ENCODE data around the gene GDNF. TPM values are rescaled to one million over a fixed set of nuclear protein-coding genes. Genes with fewer than 3 reads are reported as not detected.
"Not testable (repeated sequence)": the region's sequence is repeated elsewhere in the genome, so short reads cannot be mapped to it uniquely, and the experiment has no call there.

The GDNF gene, protein sequence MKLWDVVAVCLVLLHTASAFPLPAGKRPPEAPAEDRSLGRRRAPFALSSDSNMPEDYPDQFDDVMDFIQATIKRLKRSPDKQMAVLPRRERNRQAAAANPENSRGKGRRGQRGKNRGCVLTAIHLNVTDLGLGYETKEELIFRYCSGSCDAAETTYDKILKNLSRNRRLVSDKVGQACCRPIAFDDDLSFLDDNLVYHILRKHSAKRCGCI
- under 1 TPM; 0.28 to 0.62 TPM for total RNA-seq
- long read RNA-seq, donor 1 = 0 reads
- long read RNA-seq, donor 2, partial matches to known transcripts = 0 of 1 reads
- long read RNA-seq, donor 2, other reads (novel, unspliced or antisense) = 0 of 1 reads

DNA sequence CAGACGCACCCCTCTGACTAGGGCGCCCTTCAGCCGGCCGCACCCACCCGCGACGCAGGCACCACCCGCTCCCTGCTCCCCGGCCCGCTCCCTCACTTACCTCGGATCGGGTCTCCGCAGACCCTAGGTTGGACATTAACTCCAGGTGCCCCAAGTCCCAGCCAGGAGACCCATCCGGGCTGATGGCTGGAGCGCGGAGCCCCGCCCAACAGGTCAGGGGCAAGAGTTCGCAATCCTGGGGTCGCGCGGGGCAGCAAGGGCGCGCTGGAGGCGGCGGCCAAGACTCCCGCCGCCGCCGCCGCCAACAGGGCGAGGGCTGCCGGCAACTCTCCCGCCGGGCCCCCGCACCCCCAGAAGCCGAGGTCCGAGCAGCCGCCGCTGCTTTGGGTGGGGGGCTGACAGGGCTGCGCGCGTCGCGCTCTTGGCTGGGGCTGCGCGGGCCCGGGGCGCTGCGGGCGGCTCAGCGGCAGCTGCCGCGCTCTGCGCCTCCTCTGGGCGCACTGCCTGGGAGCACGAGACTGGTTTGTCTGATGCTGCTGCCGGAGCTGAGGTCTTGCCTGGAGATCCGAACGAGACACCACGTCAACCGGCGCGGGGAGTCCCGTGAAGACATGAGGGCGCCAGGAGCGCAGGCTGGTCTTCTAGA, at the start of gene GDNF:
Gene GDNF, minus strand, starts transcription at position 635 of the 646 bp plus-strand sequence. CDS start 5,245 bp downstream, outside the sequence.
- intact Hi-C loops (cut with DNase I) = loop anchor here (5.0 kb wide), 1 partner anchor 353 kb away; no protein-coding TSS in a partner anchor
- DNase-seq (ENCODE audit: low spot score) = peak; percentile 86

DNA sequence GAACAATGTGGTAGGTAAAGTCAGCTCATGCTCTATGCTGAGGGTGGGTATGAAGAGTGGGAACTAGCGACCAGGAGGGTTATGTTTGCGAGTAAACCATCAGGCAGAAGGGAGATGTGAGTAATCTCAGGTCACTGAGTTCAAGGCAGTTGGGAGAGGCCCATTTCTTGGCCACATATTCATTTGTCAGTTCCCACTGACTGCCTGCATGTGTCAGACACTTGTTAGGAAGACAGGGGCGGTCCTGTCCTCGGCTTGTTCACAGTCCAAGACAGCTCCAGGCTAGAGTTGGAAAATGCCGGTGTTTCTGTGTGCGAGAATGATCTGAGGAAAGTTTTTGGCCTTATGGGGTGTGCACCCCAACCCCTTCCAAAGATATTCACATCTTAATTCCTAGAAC, 48.6 kb upstream of the GDNF start:
- DNase-seq (ENCODE audit: low spot score) = no peak
- intact Hi-C loops (cut with DNase I) = no loop called here

DNA sequence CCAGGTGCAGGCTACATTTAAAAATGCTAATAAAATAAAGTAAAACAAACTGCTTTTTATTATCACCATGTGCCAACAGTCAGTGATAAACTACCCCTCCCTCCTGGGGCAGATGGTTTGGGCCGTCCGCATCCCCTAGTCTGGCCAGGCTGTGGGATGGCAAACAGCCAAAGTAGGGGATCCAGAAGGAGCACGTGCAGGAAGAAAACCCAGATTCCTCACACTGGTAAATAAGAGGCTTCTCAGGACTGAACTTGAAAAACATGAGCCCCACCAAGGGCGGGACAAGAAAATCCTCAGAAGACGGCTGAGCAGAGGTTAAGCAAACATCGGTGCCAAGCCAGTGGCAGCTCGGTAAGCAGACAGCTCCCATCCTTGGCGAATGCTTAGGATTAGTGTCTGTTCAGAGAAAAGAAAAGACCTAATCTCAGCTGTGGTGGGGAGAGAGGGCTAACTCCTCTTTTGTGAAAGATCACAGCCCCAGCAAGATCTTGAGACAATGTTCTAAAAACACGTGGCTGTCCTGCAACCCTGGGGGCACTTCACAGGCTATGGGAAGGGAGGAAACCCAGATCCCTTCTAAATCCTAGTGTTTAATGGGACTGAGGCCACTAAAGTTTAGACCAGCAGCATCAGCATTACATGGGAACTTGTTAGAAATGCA, 46.5 kb upstream of the GDNF start:
- DNase-seq (ENCODE audit: low spot score) = no peak
- intact Hi-C loops (cut with DNase I) = no loop called here

DNA sequence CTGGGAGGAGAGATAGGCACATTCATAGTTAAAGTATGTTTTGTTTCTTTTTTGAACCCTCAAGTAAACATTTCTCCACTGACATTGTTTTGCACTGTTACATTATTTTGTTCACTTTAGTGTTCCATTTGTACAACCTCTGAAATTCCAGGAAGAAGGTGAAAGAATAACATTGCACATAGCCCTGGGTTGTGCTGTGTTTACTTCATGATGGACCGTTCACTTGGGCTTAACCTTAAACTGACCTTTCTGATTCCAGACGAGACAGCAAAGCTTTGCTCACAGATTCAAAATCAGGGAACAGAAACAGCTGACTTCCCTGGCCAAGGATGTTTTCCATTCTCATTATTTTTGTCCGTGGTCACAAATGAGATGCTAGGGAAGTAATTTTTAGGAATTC, 42.8 kb upstream of the GDNF start:
- DNase-seq (ENCODE audit: low spot score) = no peak

DNA sequence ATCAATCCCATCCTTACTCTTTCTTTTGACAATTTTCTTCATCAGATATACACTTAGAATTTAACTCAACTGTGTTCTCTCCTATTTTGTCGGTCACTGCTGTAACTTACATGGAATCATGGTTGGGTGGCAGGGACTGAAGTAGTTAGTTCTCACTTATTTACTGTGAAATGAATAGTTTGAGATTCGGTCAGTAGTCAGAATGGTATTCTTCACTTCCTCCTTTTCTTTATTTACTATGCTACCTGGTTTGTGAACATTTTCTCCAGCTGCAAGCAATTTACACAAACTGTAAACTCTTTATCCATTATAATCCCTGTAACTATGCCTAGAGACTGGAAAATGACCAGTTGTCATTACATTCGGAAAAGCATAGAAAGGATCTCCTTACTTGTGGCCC, 41.5 kb upstream of the GDNF start:
- DNase-seq (ENCODE audit: low spot score) = no peak
- intact Hi-C loops (cut with DNase I) = no loop called here

More for the DNA sequence above, 42.8 kb upstream of the GDNF start:
- intact Hi-C loops (cut with DNase I) = no loop called here

DNA sequence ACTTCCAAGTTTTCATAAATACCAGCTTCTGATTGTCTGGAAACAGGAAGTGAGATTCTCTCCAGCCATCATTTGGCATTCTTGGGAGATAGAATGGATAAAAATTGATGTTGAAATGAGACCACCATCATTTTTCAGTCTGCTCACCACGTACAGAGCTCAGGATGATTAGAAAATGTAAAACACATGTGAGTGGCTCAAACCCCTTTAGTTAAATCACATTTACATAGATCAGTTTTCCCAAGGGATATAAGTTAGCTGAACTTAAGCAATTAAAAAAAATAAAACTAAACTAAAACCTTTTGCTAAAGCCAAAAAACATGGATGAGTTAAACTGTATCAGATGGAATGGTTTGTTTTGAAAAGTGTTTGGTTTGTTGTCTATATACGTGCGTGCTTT, 37.1 kb upstream of the GDNF start:
- intact Hi-C loops (cut with DNase I) = no loop called here
- no peak for DNase-seq (ENCODE audit: low spot score)

DNA sequence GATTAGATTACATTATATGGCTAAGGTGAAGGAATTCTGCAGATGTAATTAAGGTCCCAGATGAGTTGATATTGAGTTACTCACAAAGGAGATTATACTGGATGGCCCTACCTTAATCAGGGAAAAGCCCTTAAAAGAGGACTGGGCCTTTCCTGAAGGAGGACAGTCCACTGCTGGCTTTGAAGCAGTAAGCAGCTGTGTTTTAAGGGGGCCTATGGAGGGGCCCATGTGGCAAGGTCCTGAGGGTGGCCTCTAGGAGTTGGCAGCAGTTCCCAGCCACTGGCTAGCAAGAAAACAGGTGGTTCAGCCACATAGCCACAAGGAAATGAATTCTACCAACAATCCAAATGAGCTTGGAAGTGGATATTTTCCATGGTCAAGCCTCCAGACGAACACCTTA, 36.4 kb upstream of the GDNF start:
- intact Hi-C loops (cut with DNase I) = no loop called here
- DNase-seq (ENCODE audit: low spot score) = no peak

DNA sequence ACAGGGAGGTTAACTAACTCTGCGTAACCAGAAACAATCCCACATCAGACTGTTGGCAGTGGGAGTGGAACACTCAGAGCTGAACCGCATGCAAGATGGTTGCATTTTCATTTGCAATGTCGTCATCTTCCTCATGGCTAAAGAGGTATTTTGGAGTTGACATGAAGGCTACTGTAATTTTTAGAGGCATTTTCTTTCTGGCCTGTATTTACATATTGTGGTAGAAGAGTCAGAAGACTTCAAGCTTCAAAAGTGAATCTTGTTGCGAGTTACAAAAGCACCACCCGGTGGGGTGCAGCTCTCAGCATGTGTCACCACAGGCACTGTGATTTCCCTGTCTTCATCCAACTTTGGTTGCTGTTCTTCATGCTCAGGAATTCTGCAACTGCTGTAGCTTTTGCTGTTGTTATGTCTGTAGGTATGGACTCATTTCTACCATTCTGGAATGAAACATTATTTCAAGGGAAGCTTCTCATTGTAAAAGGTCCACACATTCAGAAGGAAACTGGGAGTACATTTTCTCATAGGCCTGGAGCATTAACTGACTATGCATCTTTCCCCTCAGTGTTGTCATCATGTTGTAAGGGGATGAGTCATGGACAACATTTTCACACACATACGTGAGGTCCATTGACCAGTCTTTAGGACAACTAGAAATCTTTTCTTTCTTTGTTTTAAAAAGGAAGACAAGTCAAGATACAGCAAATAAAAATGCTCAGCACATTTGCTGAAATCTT, 35.4 kb upstream of the GDNF start:
- intact Hi-C loops (cut with DNase I) = no loop called here
- no peak for DNase-seq (ENCODE audit: low spot score)

DNA sequence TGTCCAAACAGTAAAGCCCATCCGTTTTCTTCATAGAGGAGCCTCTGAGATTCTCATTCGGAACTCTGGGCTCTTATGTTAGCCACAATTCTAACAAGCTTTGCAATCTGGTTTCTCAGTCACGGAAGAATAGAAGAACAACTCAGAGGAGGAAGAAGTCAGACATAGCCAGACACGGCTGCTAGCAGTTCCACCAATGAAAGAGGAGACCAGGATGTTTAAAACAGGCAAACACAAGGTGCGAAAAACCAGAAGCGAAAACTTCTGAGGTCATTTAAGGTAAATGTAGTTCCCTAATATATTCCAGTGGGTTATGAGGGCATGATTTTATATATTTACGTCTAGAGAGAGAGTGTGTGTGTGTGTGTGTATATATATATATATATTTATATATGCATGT, 34.1 kb upstream of the GDNF start:
- intact Hi-C loops (cut with DNase I) = no loop called here
- no peak for DNase-seq (ENCODE audit: low spot score)

DNA sequence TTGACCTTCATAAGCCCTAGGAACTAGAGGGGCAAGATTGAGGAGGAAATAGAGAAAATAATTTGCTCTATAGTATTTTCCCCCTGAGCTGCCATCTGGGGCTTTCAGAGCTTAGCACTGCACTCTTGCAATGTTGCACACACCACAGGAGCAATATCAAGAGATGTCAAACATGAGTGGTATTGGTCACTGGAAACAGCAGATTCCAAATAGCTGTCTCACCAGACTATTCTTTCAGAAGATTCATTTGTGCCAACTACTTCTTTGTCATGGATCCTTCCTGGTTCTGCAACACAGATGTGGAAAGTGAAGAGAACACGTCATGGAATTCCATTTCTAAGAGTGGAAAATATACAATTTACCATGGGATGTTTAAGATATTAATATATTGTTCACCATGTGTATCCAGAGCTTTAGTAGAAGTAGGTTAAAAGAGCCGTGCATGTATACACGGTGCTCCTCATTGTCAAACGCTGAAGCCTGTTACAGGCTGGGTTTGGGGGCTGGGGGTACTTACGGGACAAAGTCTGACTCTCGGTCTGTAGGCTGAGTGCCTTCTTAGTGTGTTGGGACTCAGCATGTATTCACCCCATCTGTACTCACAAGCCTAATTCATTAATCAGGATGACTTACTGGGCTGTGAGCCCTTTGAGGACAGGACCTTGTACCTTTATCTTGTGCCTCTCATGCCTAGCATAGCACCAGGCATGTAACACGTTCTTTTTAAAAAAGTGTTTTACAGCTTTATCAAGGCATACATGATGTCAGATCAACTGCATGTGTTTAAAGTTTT, 31.4 kb upstream of the GDNF start:
- intact Hi-C loops (cut with DNase I) = no loop called here
- DNase-seq (ENCODE audit: low spot score) = no peak

DNA sequence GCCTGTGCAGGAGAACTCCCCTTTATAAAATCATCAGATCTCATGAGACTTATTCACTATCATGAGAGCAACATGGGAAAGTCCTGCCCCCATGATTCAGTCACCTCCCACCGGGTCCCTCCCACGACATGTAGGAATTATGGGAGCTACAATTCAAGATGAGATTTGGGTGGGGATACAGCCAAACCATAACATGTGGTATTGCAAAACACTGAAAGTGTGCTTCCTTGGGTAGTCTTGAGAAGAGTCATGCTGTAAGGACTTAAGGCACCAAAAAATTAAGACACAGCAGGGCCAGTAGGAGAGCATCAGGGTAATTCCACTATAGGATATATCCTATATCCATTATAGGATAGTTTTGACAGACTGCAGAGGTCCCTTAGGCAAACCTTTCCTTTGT, 29.4 kb upstream of the GDNF start:
- intact Hi-C loops (cut with DNase I) = no loop called here
- no peak for DNase-seq (ENCODE audit: low spot score)

DNA sequence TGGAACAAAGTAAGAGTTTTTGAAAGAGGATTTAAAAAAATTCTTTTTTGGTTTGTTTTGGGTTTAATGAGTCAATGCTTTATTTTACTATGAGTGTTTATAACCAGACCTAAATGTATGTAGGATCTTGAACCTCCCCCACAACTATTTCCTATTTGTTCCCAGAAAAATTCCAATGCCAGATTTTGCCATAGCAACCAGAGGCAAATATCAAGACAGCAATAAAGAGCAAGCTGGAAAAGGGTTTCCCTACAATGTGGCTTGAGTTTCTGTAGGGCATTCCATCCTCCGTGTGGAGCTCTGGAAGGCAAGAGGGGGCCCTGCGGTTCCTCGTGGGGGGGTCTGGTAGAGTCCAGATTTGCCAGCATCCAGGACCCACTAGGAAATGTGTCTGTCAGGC, 27.8 kb upstream of the GDNF start:
- no peak for DNase-seq (ENCODE audit: low spot score)
- intact Hi-C loops (cut with DNase I) = no loop called here

DNA sequence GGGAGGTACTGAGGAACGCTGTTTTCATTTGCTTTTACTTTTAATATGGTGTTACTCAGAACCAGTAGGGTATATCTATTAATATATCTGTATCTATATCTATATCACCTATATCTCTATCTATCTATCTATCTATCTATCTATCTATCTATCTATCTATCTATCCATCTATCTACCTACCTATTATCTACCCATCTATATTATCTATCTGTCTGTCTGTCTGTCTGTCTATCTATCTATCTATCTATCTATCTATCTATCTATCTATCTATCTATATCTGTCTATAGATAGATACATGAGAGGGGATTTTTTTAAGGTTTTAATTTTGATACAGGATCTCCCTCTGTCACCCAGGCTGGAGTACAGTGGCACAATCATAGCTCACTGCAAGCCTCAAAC, 23.1 kb upstream of the GDNF start:
- intact Hi-C loops (cut with DNase I); DNase-seq (ENCODE audit: low spot score): not testable (repeated sequence)

DNA sequence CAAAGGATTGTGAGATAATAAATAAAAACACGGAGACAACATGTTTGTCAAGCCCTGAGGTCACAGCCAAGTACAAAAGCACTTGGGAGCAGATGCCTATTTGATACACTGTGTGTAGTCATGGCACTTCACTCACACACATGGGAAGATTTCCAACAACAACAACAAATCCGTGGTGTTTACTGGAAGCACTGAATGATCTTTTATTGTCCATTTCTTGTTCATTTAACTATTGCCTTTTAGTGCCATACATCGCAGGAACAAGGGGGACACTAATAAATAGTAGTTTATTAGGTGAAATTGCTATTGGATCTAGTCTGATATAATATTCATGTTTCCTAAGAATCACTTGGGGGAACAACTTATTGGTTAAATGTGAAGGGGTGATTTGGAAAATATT, 20.4 kb upstream of the GDNF start:
- DNase-seq (ENCODE audit: low spot score) = no peak
- intact Hi-C loops (cut with DNase I) = no loop called here

DNA sequence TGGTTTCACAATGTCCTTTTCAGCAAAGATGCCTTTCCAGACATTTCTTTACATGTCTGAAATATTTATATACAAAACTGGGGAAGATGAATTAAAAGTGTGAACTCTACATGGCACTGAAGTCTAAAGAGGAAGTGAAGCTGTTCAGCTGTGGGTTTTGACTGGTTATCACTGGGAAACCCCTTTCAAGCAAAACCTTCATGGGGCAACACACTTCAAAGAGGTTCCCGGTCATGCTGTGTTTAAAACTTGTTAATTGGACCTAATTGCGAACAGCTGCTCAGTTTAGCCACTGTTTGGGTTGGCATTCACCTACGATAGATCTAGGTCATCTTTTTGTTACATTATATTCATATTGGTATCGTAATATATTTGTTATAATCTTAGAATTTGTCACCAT, 20.0 kb upstream of the GDNF start:
- no peak for DNase-seq (ENCODE audit: low spot score)

DNA sequence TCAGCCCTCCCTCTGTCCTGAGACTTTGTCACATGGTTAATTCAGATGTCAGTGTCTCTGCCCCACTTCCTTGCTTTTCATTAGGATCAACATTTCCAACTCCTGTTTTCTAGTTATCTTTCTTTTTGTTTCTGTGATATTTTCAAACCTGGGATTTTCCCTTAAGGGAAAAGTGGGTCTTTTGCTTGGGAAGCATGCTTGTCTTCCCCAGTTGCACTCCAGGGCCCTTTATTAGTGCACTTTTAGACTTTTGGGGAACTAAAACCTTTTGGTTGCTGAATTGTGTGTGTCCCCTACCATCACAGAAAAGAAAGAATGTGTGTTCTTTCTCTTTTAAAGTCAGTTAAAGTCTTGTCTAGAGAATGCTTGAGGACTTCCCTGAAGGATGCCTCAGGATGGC, 18.4 kb upstream of the GDNF start:
- no peak for DNase-seq (ENCODE audit: low spot score)
- intact Hi-C loops (cut with DNase I) = no loop called here

More for the DNA sequence above, 20.0 kb upstream of the GDNF start:
- intact Hi-C loops (cut with DNase I) = no loop called here

DNA sequence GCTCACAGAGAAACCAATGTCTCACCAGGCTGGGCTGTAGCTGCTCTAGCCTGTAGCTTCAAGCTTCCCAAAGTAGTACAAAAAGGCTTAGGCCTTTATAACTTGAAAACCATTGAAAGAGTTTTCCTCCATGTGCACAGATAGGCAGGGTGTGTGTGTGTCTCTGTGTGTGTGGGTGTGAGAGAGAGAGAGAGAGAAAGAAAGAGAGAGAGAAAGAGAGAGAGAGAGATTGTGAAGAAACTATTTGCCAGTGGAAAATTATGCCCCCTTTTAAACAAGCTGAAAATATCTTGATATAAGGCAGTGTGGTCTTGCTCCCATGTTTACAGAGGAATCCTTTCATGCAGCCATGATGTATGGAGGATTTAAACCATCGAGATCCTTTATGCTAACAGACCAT, 17.9 kb upstream of the GDNF start:
- intact Hi-C loops (cut with DNase I) = no loop called here
- DNase-seq (ENCODE audit: low spot score) = no peak

DNA sequence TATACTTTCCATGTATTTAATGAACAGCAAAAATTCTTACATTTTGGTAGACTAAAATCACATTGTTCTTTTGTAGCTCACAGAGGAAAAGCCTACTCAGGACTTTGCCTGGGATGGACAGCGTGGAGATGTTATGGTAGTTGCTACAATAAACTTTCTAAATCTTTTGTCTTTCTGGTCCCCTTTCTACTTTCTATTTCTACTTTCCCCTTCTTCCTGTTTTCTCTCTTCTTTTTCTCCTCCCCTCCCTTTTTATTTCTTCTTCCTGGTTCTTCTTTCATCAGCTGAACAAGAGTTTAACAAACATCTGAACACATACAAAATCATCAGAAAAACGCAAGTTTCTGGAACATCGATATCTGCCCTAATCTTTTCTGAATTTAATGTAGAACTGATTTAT, 15.6 kb upstream of the GDNF start:
- intact Hi-C loops (cut with DNase I) = no loop called here
- no peak for DNase-seq (ENCODE audit: low spot score)

DNA sequence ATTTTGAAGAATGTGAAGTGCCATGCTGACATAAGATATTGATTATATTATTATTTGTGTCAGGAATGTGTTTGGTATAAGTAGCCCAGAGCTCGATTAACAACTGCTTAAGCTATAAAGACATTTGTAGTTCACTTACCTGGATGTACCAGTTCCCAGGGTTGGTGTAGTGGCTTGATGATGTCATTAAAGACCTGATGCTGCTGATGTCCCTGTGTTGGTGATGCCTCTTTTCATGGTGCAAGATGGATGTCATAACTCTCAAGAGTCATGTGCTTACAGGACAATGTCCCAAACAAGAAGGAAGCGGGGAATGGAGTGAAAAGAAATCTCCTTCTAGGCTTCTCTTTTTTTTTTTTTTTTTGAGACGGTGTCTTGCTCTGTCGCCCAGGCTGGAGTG, 11.5 kb upstream of the GDNF start:
- intact Hi-C loops (cut with DNase I) = no loop called here
- no peak for DNase-seq (ENCODE audit: low spot score)

All from posterior vena cava (tissue), 2 donors.